Measurements from ENCODE around the gene C3orf52.
"Not testable (repeated sequence)": the region's sequence is repeated elsewhere in the genome, so short reads cannot be mapped to it uniquely, and the experiment has no call there.

C3orf52 gene

DNA sequence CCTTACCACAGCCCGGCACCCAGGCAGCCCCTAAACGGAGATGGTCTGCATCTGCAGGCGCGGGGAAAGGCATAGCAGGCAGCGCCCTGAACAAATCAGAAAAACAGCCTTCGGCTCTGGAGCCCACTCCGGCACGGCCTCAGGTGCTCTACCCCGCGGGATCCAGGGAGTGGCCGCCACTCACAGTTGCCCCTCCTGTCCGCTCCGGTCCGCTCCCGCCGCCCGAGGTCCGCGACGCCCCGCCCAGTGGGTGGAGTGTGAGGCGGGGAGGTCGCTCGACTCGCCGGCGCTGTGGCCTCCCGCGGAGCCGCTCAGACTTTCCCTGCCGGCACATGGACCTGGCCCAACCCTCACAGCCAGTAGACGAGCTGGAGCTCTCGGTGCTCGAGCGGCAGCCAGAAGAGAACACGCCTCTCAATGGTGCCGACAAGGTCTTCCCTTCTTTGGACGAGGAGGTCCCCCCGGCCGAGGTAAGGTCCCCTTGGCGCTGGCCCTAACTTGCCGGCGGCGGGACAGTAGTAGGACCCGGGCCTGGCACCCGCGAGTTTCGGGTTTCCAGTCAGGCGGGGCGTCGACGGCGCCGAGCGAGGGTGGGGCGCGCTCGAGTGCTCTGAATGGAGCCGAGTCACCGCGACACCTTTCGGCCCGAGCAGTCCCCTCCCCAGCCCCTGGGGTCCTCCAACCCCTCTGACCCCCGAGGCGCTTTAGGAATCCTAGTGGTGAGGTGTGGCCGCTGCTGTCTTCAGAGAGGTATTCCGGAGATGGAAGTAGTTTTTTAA is at the start of gene C3orf52:
C3orf52 (plus strand) TSS at position 314 of the 779 bp plus-strand sequence; CDS start at position 333, 19 bp downstream.
- peak; percentile 86 for DNase-seq (ENCODE audit: low read depth)

- not testable (repeated sequence) for DNase-seq (ENCODE audit: low read depth)
These were observed 49.0 kb upstream of the C3orf52 start for GRCh38 chr3:112037194-112037593.

- peak; percentile 40 for DNase-seq (ENCODE audit: low read depth)
These were observed 47.3 kb upstream of the C3orf52 start for GRCh38 chr3:112038863-112039262.

- no peak for DNase-seq (ENCODE audit: low read depth)
These were observed 44.9 kb upstream of the C3orf52 start for GRCh38 chr3:112041321-112041720.

DNA sequence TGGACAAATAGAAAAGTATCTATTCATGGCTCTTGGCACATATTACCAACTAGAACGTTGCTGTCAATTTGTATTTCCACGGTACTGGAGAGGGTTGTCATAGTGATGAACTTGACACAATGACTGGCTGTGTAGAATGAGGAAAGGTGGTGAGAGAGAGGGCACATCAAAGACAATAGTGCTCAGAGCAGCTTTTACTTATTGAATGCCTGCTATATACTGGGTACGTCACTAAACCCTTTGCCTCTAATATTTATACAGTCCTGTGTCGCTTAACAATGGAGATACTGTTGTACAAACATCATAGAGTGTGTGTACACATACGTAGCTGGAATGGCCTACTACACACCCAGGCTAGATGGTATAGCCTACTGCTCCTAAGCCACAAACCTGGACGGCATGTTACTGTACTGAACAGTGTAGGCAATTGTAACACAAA is 43.3 kb upstream of the C3orf52 start:
- no peak for DNase-seq (ENCODE audit: low read depth)

GRCh38 chr3:112043621-112044201 is 42.5 kb upstream of the C3orf52 start:
- peak; percentile 78 for DNase-seq (ENCODE audit: low read depth)

GRCh38 chr3:112046599-112046998 is 39.6 kb upstream of the C3orf52 start:
- peak; percentile 7 for DNase-seq (ENCODE audit: low read depth)

DNA sequence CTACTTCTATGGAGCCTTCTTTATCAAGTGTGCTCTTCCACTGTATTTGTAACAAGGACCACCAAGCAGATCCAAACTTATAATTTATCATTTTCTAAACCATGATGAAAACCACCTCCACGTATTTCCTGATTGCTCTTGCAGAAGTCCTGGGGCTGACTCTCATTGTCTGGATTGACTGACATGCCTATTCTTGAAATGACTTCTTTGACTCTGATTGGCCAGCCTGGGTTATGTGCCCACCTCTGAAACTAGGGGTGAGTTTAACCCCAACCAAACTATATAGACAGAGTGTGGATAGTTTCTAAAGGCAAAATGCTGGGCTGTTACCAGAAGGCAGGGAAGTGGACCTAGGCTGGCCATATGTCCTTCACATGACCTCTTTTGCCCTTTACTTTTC is 38.9 kb upstream of the C3orf52 start:
- no peak for DNase-seq (ENCODE audit: low read depth)

GRCh38 chr3:112048911-112049310 is 37.3 kb upstream of the C3orf52 start:
- no peak for DNase-seq (ENCODE audit: low read depth)

- no peak for DNase-seq (ENCODE audit: low read depth)
These were observed 33.0 kb upstream of the C3orf52 start for GRCh38 chr3:112053229-112053628.

DNA sequence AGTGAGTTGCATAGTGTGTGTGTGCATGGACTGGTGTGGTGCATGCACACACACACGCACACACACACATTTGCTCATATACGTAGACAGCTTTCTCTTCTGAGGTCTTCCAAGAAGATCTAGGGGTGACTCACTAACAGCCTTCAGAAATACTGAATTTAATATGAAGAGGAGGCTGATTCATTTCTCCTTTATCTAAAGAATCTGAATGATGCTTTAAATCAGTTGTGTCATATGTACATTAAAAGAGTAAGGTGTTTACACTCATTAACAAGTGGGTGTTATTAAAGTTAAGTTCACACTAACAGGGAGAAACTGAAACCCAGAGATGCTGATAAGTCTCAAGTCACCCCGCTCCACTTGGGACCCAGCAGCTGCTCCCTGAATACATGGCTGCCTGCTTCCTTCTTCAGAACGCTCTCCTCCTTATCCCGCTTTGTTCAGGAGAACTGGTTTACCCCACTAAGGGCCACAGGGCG is 29.7 kb upstream of the C3orf52 start:
- DNase-seq (ENCODE audit: low read depth) = peak; percentile 79

- DNase-seq (ENCODE audit: low read depth) = no peak
These were observed 26.7 kb upstream of the C3orf52 start for GRCh38 chr3:112059497-112059896.

DNA sequence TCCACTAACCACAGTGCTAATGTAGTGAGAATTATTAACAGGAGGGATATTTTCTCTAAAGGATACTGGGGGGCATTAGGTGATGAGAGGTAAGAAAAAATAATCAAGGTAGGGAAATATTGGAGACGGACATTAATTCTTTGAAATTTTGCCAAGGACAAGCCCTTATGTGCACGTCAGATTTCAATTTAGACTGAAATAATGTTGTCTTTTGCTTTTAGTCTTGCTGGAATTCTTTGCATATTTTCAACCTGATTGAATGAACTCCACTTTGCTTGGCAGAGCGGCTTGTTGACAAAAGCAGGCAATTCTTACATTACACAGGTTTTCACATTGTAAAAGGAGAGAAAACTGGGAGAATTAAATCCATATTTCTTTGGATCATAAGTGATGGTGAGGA is 25.0 kb upstream of the C3orf52 start:
- DNase-seq (ENCODE audit: low read depth) = peak; percentile 69

DNA sequence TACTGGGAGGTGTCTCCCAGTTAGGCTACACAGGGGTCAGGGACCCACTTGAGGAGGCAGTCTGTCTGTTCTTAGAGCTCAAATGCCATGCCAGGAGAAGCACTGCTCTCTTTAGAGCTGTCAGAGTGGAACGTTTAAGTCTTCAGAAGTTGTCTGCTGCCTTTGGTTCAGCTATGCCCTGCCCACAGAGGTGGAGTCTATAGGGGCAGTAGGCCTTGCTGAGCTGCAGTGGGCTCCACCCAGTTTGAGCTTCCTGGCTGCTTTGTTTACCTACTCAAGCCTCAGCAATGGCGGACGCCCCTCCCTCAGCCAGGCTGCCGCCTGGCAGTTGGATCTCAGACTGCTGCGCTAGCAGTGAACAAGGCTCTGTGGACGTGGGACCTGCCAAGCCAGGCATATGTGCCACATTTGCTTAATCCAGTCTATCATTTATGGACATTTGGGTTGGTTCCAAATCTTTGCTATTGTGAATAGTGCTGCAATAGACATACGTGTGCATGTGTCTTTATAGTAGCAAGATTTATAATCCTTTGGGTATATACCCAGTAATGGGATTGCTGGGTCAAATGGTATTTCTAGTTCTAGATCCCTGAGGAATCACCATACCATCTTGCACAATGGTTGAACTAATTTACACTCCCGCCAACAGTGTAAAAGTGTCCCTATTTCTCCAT is 13.7 kb upstream of the C3orf52 start:
- not testable (repeated sequence) for DNase-seq (ENCODE audit: low read depth)

DNA sequence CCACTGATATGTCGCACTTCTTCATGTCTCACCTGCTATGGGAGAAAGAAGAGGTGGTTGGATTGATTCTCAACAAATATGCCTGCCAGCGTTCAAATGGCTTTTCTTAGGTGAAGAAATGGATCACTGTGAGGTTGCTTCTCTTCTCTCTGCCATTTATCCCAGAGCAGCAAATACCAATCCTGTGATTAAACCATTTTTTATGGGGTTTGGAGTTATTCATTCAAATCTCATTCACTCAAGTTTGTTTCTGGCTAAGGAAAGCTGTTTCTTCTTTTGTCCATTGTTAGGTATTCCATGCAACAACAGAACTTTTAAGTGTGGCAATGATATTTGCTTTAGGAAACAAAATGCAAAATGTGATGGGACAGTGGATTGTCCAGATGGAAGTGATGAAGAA is 12.2 kb upstream of the C3orf52 start:
- peak; percentile 69 for DNase-seq (ENCODE audit: low read depth)

DNA sequence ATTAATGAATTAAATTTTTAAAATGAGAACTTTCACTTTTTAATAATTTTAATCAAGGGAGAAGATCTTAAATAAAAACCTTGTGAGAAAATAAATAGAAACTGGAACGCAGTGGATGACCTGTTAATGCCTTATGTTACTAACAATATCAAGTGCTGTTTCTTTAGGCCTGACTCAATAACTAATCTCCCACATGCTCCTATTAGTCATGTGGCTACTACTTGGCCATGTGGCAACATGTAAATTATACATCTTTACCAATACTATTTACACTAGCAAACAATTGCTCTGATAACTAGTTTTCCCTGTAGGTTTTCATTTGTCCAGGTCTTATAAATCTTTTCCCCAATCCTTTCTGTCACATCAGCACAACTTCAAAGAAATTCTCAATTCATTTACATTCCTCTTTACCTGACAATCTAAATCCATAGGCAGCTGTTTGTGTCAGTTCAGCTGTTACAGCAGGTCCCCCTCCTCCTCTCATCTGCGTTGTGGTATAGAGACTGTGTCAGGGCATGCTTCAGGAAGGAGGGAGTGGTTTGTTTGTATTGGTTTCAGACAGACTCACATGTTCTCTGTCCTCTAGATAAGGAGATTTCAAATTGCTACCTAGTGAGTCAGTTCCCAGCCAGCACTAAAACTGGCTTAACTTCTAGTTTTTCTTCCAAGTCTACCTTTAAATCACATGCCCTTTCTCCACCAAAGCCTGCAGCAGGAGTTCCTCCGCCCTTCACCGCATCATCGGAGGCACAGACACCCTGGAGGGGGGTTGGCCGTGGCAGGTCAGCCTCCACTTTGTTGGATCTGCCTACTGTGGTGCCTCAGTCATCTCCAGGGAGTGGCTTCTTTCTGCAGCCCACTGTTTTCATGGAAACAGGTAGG is 11.3 kb upstream of the C3orf52 start:
- peak; percentile 89 for DNase-seq (ENCODE audit: low read depth)

DNA sequence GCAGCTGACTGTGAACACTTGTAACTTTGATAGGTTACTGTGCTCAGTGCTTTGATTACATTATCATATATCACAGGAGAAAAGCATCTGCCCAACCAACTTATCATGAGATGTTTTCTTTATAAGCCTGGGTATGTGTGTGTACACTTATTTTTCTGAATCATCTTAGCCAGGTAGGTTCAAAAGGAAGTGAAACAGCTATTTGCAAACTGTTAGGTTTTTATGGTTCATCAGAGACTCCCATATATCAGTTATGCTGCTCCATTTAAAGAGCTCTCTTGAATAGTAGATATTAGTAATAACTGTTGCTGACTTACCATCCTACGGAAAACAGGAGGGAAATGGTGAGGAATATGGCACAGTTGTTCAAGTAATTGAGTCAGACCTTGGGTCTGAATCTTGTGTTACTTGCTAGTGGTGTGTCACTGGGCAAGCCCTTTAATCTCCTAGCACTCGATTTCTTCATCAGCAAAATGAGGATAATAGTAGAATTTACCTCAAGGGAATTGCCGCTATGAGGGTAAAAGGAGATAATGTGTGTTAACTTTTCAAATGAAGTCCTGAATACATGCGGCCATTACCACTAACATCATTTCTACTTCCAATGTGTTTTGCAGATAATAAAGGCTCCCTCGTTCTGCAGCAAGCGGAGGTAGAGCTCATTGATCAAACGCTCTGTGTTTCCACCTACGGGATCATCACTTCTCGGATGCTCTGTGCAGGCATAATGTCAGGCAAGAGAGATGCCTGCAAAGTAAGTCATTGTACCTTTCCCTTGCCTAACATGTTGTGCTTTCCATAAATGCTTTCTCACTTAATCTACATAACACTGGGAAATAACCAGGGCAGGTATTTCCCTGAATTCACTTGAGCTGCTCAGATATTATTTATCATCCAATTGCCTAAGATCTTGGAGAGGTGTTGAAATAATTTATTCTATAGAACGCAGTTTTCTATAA is 7.8 kb upstream of the C3orf52 start:
- DNase-seq (ENCODE audit: low read depth) = no peak

DNA sequence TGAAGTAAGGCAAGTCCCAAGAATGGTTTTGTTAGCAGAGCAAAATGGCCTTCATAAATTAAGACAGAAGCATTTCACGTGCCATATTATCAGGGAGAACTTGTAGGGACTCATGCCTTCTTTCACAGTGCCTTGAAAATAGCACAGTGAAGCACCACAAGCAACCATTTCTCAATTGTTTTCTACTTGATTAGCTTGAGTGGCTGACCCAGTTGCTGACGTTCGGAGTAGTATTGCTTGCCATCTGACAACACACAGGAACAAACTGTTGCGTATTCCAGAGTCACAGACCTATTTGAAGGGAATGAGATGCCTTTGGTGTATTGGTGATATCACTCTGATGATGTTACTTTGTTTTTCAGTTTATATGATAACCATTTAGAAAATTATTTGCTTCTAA is 3.0 kb upstream of the C3orf52 start:
- DNase-seq (ENCODE audit: low read depth) = no peak

DNA sequence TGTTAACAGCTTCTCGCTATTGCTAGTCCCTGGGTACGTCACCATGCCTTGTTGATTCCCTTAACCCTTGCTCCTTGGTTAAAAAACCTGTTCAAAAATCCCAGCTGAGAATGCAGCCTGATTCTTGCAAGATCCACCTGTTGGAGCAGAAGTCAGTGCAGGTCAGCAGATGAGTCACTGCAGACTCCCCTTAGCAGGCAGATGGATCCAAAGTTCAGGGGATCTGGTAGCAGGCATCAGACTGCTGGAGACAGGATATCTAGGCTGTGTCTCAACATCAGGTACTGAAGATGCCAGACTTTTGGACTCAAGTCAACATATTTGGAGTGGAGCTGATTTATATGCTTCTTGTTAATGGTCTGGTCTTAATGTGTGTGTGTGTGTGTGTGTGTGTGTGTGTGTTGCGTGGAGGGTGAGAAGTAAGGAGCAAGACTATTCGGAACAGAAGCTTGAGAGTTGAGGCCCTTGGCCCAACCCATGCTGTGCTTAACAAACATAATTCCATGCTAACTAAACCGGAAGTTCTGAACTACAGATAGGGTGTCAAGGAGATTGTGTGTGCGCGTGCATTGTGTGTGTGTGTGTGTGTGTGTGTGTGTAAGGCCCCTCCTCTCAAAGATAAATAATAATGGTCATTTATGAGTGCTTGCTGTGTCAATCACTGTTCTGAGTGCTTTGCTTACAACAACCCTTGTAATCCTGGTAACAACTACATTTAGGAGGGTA is 1.0 kb upstream of the C3orf52 start:
- DNase-seq (ENCODE audit: low read depth) = no peak

GRCh38 chr3:112085735-112086075 is 484 bp upstream of the C3orf52 start:
- no peak for DNase-seq (ENCODE audit: low read depth)

All from EH (cell line).